Ovary (tissue), 9 donors: Measurements from ENCODE around the gene PRDM15. TPM values are rescaled to one million over a fixed set of nuclear protein-coding genes. Genes with fewer than 3 reads are reported as not detected.

ENCODE experiments used
- DNase-seq, 5 donors: peaks; one replicate each; pipeline ENCODE4 v3.0.0-alpha.2; 2019 to 2020
- H3K27ac ChIP-seq, 2 donors: fragments of 200-600 bp; one replicate each; pipeline versions ENCODE4 v1.5.1 to v1.8.0; 2019 to 2022
- H3K27me3 ChIP-seq: fragments of 200-600 bp; one replicate; pipeline ENCODE4 v1.8.0; 2022
- H3K36me3 ChIP-seq: fragments of 200-600 bp; sonication (generic); one replicate; pipeline ENCODE4 v1.5.1; 2019
- H3K4me1 ChIP-seq: one replicate; pipeline ENCODE4 v1.8.1; 2013; ENCODE audit warnings: mild to moderate bottlenecking, moderate library complexity; ENCODE audit not compliant: insufficient read depth
- H3K4me3 ChIP-seq: fragments of 200-600 bp; sonication (generic); one replicate; pipeline ENCODE4 v1.5.1; 2017
- H3K9me3 ChIP-seq, 2 donors: fragments of 200-600 bp in 1 of 2; sonication (generic) in 1 of 2; one replicate each; pipeline versions ENCODE4 v1.5.1 to v1.8.1; 2013 to 2019; ENCODE audit warnings: mild to moderate bottlenecking in 1 of 2, moderate library complexity in 1 of 2
- EP300 ChIP-seq: sonication (generic); formaldehyde crosslinking; IDR thresholded peaks from one replicate; pipeline ENCODE4 v1.6.1; 2017; ENCODE audit warnings: antibody characterized with exemption
- POLR2A ChIP-seq: fragments of 450-650 bp; IDR thresholded peaks from one replicate; pipeline ENCODE4 v1.6.1; 2017; ENCODE audit warnings: antibody characterized with exemption, mild to moderate bottlenecking, moderate library complexity
- WGBS, 3 donors: extraction: QIAGEN DNeasy Blood & Tissue Kit in 1 of 3; methylation state at CpG; one replicate each; pipeline versions ENCODE4 v1.1.5 to v1.1.7; 2013 to 2017; 5-methylcytosine and 5-hydroxymethylcytosine counted together
- intact Hi-C, 4 donors: fragments of 100-400 bp; cut with DNase I; formaldehyde crosslinking; loops; one replicate each; pipeline versions ENCODE4 v1.11.0 to v1.15.1; 2022 to 2023
- polyA plus RNA-seq, 2 donors: library from polyadenylated mRNA; stranded (reverse); fragments of 200-250 nt in 1 of 2; fragments of 350-450 nt in 1 of 2; fragmentation: Illumina TruSeq in 1 of 2; extraction: RNeasy Lipid Tissue Mini Kit (QIAGEN cat#74804) in 1 of 2; gene quantifications; one replicate each; pipeline ENCODE4 v1.2.3, GENCODE V29; 2013 to 2014
- total RNA-seq, 7 donors: library from RNA; depleted of rRNA in 2 of 7; stranded (reverse); fragments of >200 nt in 2 of 7; fragmentation: NEBNext Ultra II Directional in 3 of 7; extraction: Animal tissue kit (Norgen Biotek cat#: 25700) in 3 of 7; gene quantifications; one replicate each; pipeline versions ENCODE4 v1.1.0 to v1.2.4, GENCODE V29; 2016 to 2023
- TF ChIP-seq, protein P1 (sequence below), 3 donors: fragments of 450-650 bp in 2 of 3; fragments of 200-600 bp in 1 of 3; IDR thresholded peaks; one replicate each; pipeline versions ENCODE4 v1.5.1 to v1.8.0; 2016 to 2022; ENCODE audit warnings: antibody characterized with exemption in 3 of 3, mild to moderate bottlenecking in 1 of 3
- donor health status: DM: no; HTN: no; CAD: no; lungs with moderate emphysema.
- donor health status: DM: no; HTN: no; CAD: no.
- donor health status: Bipolar disorder and iron deficiency.
- donor health status: DM: yes; HTN: yes; CAD: no.
- donor health status: DM: no; HTN: no; CAD: no.
- donor health status: DM: yes; HTN: yes; CAD: no.

Gene PRDM15
- total and polyA plus RNA-seq, 9 donors: 2.0 to 10.9 (median 5.9) TPM

DNA sequence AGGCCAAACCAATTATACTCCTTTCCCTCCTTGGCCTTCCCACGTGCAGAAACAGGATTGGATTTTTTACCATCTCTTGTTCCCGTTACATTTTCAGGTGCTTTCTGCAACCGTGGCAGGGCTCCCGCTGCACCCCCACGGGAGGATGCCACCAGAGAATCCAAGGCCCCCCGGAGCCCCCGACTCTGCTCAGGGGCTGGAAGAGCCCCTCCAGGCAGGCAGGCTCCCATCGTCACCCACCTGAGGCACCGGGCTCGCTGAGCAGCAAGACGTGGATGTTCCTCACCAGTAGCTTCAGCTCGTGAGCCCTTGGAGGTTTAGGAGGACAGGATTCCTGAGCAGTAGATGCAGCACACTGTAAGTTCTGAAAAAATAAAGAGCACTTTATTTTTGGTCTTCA, 35.2 kb upstream of the PRDM15 start:
- no peaks in the 10 kb centered on the region for H3K27me3 ChIP-seq
- TF ChIP-seq POLR2A (no peak), EP300 (no peak)
- TF ChIP-seq, protein P1, sequence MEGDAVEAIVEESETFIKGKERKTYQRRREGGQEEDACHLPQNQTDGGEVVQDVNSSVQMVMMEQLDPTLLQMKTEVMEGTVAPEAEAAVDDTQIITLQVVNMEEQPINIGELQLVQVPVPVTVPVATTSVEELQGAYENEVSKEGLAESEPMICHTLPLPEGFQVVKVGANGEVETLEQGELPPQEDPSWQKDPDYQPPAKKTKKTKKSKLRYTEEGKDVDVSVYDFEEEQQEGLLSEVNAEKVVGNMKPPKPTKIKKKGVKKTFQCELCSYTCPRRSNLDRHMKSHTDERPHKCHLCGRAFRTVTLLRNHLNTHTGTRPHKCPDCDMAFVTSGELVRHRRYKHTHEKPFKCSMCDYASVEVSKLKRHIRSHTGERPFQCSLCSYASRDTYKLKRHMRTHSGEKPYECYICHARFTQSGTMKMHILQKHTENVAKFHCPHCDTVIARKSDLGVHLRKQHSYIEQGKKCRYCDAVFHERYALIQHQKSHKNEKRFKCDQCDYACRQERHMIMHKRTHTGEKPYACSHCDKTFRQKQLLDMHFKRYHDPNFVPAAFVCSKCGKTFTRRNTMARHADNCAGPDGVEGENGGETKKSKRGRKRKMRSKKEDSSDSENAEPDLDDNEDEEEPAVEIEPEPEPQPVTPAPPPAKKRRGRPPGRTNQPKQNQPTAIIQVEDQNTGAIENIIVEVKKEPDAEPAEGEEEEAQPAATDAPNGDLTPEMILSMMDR (IDR thresholded peaks at IDR 0.05): no peak
- no peaks in the 10 kb centered on the region for H3K9me3 ChIP-seq
- 91 to 93% (median 92%) methylated on average over 12 of the region's 12 CpGs for WGBS, 3 donors
- peak in 2 of 5 donors; percentile 9 to 27 for DNase-seq
- H3K4me1 ChIP-seq: no peaks in the 10 kb centered on the region
- H3K27ac ChIP-seq: no peak overlapping the region
- H3K36me3 ChIP-seq: no peaks in the 10 kb centered on the region
- intact Hi-C loops: no loop called here
- no peak overlapping the region for H3K4me3 ChIP-seq

DNA sequence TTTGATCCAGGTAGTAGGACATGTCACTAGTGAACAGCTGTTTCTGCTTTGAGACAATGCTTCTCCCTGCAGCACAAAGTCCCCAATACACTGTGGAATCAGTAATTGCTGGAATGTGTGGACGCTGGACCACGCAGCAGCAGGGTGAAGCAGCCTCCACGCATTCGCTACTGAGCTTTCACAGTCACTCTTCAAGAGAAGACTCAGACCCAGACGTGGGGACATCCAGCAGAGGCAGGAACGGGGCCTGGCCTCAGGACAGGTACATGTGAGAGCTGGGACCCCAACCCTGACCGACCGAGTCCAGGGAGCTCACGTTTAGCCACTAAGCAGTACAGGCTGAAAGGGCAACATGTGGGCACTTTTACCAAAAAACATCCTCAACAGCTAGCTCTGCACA, 34.1 kb upstream of the PRDM15 start:
- Histone ChIP-seq H3K4me1 (no peaks in the 10 kb centered on the region), H3K27me3 (no peaks in the 10 kb centered on the region), H3K9me3 (no peaks in the 10 kb centered on the region), H3K36me3 (no peaks in the 10 kb centered on the region), H3K4me3 (no peak overlapping the region), H3K27ac (no peak overlapping the region)
- intact Hi-C loops: no loop called here
- 93 to 98% (median 97%) methylated on average over 9 of the region's 9 CpGs for WGBS, 3 donors
- peak in 2 of 5 donors; percentile 4 to 11 for DNase-seq
- no peak for TF ChIP-seq EP300

DNA sequence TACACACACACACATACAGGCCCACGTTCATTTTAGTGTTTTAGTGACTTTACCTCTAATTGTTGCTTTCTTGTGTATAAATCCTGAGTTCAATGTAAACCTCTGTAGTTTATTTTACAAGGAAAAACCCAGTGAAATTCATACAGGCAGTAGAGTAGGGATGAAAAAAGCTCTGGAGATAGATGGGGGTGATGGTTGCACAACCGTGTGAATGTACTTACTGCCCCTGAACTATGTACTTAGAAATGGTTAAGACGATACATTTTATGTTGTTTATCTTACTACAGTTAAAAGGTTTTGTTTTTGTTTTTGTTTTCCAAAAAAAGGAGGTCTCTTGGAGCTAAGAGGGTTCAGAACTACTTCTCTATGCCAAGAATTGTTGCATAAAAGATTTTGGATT, 29.7 kb upstream of the PRDM15 start:
- no peak overlapping the region for H3K27ac ChIP-seq
- H3K36me3 ChIP-seq: no peaks in the 10 kb centered on the region
- no peaks in the 10 kb centered on the region for H3K4me1 ChIP-seq
- 28 to 44% (median 43%) methylated on average over 3 of the region's 3 CpGs for WGBS, 3 donors
- intact Hi-C loops: no loop called here
- no peak for TF ChIP-seq POLR2A
- TF ChIP-seq, protein P1 (IDR thresholded peaks at IDR 0.05): no peak
- TF ChIP-seq EP300: no peak
- H3K9me3 ChIP-seq: no peaks in the 10 kb centered on the region
- no peak for DNase-seq
- H3K27me3 ChIP-seq: no peaks in the 10 kb centered on the region
- no peak overlapping the region for H3K4me3 ChIP-seq

DNA sequence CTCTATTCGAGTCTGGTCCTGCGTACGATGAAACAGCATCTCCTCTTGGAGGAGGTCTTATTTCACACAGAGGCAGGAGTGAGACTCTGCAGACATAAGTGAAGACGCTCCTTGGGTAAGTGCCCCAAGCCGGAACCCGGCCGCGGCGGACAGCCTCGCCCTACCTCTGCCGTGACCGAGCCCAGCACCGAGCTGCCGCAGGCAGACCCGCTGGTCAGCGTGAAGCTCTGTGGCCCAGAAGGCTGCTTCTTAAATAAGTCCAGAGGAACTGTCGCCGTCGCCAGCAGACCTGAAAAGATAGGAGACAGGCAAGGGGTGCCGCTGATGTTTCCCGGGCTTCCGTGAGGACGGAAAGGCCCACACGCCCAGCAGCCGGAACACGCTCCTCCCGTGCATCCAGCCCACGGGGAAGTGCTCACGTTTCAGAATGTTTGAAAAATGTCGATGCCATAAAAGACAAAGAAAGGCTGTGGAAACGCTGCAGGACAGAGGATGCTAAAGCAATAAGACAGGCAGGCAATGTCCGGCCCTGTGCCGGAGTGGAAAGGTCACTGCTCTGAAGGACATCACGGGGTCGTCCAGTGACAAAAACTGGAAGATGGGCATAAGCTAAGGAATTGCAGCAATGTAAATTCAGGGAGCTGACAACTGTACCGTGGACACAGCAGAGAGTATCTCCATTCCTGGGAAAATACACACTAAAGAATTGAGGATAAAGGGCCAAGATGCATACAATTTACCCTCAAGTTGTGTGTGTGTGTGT, 28.5 kb upstream of the PRDM15 start:
- peak in 2 of 5 donors; percentile 21 to 24 for DNase-seq
- Histone ChIP-seq H3K4me3 (no peak overlapping the region), H3K4me1 (no peaks in the 10 kb centered on the region), H3K36me3 (no peaks in the 10 kb centered on the region), H3K9me3 (no peaks in the 10 kb centered on the region), H3K27ac (no peak overlapping the region), H3K27me3 (no peaks in the 10 kb centered on the region)
- WGBS, 3 donors: 91 to 94% (median 93%) methylated on average over 36 of the region's 36 CpGs
- intact Hi-C loops: no loop called here
- no peak for TF ChIP-seq EP300
- TF ChIP-seq POLR2A: no peak
- TF ChIP-seq, protein P1 (IDR thresholded peaks at IDR 0.05): no peak

DNA sequence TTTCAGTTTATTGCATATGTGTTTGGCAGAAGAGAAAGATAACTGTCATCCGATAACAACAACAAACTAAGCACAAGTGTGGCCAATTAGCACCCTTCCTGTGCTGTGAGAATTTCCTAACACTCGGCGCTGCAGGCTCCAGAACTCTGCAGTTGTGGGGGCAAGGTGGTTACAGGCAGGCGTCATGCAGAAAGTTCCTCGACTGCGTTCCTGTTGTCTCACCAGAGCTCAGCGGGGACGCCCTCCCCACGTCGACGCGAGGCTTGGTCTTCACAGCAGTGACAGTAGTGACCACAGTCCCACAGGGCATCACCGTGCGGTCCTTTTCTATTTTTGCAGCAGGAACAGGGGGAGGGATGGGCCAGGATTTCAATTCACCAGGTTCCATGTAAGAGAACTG, 27.6 kb upstream of the PRDM15 start:
- Histone ChIP-seq H3K9me3 (no peaks in the 10 kb centered on the region), H3K27me3 (no peaks in the 10 kb centered on the region), H3K36me3 (no peaks in the 10 kb centered on the region), H3K4me3 (no peak overlapping the region), H3K4me1 (no peaks in the 10 kb centered on the region), H3K27ac (no peak overlapping the region)
- intact Hi-C loops: no loop called here
- peak in 1 of 5 donors; percentile 26 for DNase-seq
- TF ChIP-seq, protein P1 (IDR thresholded peaks at IDR 0.05): no peak
- TF ChIP-seq EP300: no peak
- no peak for TF ChIP-seq POLR2A
- 81 to 87% (median 86%) methylated on average over 14 of the region's 14 CpGs for WGBS, 3 donors
